Spleen (tissue), 11 donors: ENCODE measurements around the gene MAS1L. TPM values are rescaled to one million over a fixed set of nuclear protein-coding genes. Genes with fewer than 3 reads are reported as not detected.

Source experiments
- DNase-seq: peaks from one replicate; pipeline ENCODE4 v3.0.0-alpha.2; 2020
- H3K27ac ChIP-seq, 8 donors: fragments of 200-600 bp; sonication (generic) in 7 of 8; 1 replicate in 4 of 8; 2 replicates in 4 of 8; pipeline versions ENCODE4 v1.5.0 to v1.8.0; 2016 to 2021; ENCODE audit warnings: inconsistent platforms in 4 of 8, mild to moderate bottlenecking in 4 of 8, moderate library complexity in 1 of 8
- H3K27me3 ChIP-seq, 7 donors: fragments of 200-600 bp; sonication (generic) in 6 of 7; replicated peaks in 1 of 7; 1 replicate in 4 of 7; 2 replicates in 3 of 7; pipeline versions ENCODE4 v1.5.0 to v1.8.0; 2016 to 2021; ENCODE audit warnings: inconsistent platforms in 3 of 7, mild to moderate bottlenecking in 1 of 7
- H3K36me3 ChIP-seq, 6 donors: fragments of 200-600 bp; sonication (generic) in 5 of 6; 1 replicate in 4 of 6; 2 replicates in 2 of 6; pipeline versions ENCODE4 v1.5.0 to v1.8.0; 2016 to 2021; ENCODE audit warnings: inconsistent platforms in 2 of 6
- H3K4me1 ChIP-seq, 6 donors: fragments of 200-600 bp; sonication (generic) in 5 of 6; 1 replicate in 3 of 6; 2 replicates in 3 of 6; pipeline versions ENCODE4 v1.5.0 to v1.8.0; 2016 to 2021; ENCODE audit warnings: inconsistent platforms in 3 of 6
- H3K4me3 ChIP-seq, 8 donors: fragments of 200-600 bp; sonication (generic) in 7 of 8; 1 replicate in 4 of 8; 2 replicates in 4 of 8; pipeline versions ENCODE4 v1.5.0 to v1.8.0; 2016 to 2021; ENCODE audit warnings: inconsistent platforms in 4 of 8, mild to moderate bottlenecking in 4 of 8, moderate library complexity in 2 of 8
- H3K9me3 ChIP-seq, 8 donors: fragments of 200-600 bp; sonication (generic) in 7 of 8; 1 replicate in 4 of 8; 2 replicates in 4 of 8; pipeline versions ENCODE4 v1.5.0 to v1.8.0; 2016 to 2021; ENCODE audit warnings: inconsistent platforms in 4 of 8
- POLR2A ChIP-seq, 3 donors: fragments of 450-650 bp; IDR thresholded peaks; one replicate each; pipeline ENCODE4 v1.5.1; 2017; ENCODE audit warnings: antibody characterized with exemption in 3 of 3, mild to moderate bottlenecking in 1 of 3
- POLR2AphosphoS5 ChIP-seq, 3 donors: sonication (generic); formaldehyde crosslinking; IDR thresholded peaks; one replicate each; pipeline ENCODE4 v1.5.1; 2017; ENCODE audit warnings: antibody characterized with exemption in 3 of 3
- WGBS, 5 donors: extraction: QIAGEN DNeasy Blood & Tissue Kit in 3 of 5; methylation state at CpG; one replicate each; pipeline versions ENCODE4 v1.1.5 to v1.1.7; 2013 to 2018; 5-methylcytosine and 5-hydroxymethylcytosine counted together
- intact Hi-C: fragments of 100-400 bp; cut with DNase I; formaldehyde crosslinking; loops from one replicate; pipeline ENCODE4 v1.15.0; 2023; ENCODE audit warnings: low total_unique reads
- polyA plus RNA-seq, 3 donors: library from polyadenylated mRNA; stranded (reverse); fragments of 200-250 nt; gene quantifications; one replicate each; pipeline ENCODE4 v1.2.1, GENCODE V29; 2013
- total RNA-seq, 7 donors: library from RNA; depleted of rRNA in 3 of 7; stranded (reverse); fragments of >200 nt in 3 of 7; fragmentation: NEBNext Ultra II Directional in 4 of 7; extraction: Animal tissue kit (Norgen Biotek cat#: 25700) in 4 of 7; gene quantifications; one replicate each; pipeline versions ENCODE4 v1.1.0 to v1.2.1, GENCODE V29; 2016 to 2021
- TF ChIP-seq, protein P1 (sequence below), 11 experiments: fragments of 200-600 bp in 7 of 11; fragments of 450-650 bp in 4 of 11; sonication (generic) in 4 of 11; IDR thresholded peaks in 8 of 11; conservative IDR thresholded peaks in 3 of 11; 1 replicate in 7 of 11; 2 replicates in 4 of 11; pipeline versions ENCODE4 v1.4.0 to v1.8.0; 2016 to 2021; ENCODE audit warnings: antibody characterized with exemption in 11 of 11, inconsistent platforms in 4 of 11, mild to moderate bottlenecking in 1 of 11
- donor health status: healthy with polysubstance abuse.
- donor health status: DM: no; HTN: no; CAD: no; lungs with moderate emphysema.
- donor health status: DM: no; HTN: no; CAD: no.
- donor health status: Bipolar disorder and iron deficiency.
- donor health status: healthy.
- donor health status: DM: no; HTN: no; CAD: no.
- donor health status: DM: yes; HTN: yes; CAD: no.

MAS1L gene
- total and polyA plus RNA-seq, 10 donors = not detected

DNA sequence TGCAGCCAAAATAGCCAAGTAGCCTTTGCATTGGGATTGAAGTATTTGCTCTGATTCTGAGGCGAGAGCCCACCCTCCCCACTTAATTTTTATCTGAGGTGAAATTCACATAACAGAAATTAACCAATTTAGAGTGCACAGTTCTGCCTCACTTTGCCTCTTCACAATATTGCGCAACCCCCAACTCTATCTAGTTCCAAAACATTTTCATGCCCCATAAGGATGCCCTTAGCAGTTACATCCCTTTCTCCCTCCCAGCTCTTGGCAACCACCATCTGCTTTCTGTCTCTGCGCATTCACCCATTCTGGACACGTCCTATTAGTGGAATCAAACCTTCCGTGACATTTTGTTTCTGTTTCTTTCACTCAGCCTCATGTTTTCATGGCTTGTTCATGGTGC is 9.0 kb downstream of the MAS1L start:
- no peaks in the 10 kb centered on the region for H3K27me3 ChIP-seq
- H3K4me3 ChIP-seq = no peak overlapping the region
- DNase-seq = no peak
- H3K4me1 ChIP-seq = no peaks in the 10 kb centered on the region
- no peaks in the 10 kb centered on the region for H3K36me3 ChIP-seq
- peaks cover 0 to 6% (median 0%) of the 10 kb centered on the region in 8 donors for H3K9me3 ChIP-seq
- H3K27ac ChIP-seq = no peak overlapping the region
- 66 to 93% (median 84%) methylated on average over 5 of the region's 5 CpGs for WGBS, 5 donors
- TF ChIP-seq POLR2A (IDR thresholded peaks at IDR 0.05) (no peak), POLR2AphosphoS5 (IDR thresholded peaks at IDR 0.05) (no peak)
- TF ChIP-seq, protein P1, sequence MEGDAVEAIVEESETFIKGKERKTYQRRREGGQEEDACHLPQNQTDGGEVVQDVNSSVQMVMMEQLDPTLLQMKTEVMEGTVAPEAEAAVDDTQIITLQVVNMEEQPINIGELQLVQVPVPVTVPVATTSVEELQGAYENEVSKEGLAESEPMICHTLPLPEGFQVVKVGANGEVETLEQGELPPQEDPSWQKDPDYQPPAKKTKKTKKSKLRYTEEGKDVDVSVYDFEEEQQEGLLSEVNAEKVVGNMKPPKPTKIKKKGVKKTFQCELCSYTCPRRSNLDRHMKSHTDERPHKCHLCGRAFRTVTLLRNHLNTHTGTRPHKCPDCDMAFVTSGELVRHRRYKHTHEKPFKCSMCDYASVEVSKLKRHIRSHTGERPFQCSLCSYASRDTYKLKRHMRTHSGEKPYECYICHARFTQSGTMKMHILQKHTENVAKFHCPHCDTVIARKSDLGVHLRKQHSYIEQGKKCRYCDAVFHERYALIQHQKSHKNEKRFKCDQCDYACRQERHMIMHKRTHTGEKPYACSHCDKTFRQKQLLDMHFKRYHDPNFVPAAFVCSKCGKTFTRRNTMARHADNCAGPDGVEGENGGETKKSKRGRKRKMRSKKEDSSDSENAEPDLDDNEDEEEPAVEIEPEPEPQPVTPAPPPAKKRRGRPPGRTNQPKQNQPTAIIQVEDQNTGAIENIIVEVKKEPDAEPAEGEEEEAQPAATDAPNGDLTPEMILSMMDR (IDR thresholded peaks at IDR 0.05 in 8 of 11, conservative IDR thresholded peaks at IDR 0.05 in 3 of 11) = no peak
- intact Hi-C loops = no loop called here

DNA sequence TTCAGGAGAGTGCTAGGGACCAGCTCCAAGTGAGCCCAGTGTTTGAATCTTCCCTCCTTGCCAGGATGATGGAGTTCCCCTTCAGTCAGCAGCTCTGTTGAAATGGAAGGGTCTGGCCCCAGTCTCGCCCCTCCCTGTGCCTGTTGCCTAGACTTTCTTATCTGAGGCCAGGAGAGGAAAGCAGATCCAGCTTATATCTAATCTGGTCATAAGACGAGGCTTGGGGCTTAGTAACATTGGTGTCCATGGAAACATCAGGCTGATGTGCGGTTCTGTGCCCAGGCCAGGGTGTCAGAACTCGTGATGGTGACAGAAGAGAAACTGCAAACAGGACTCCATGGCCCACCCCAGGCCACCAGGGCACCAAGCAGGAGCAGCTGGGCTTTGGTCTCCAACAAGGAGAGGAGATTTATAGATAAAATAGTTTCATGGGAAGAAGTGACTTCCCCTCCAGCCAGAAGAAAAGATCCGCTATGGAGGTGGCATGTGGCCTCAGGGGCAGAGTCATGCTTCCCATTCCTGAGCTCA is 9.8 kb downstream of the MAS1L start:
- no peak for DNase-seq
- no peaks in the 10 kb centered on the region for H3K36me3 ChIP-seq
- WGBS, 5 donors = 71 to 81% (median 78%) methylated on average over 5 of the region's 5 CpGs
- H3K27ac ChIP-seq = no peak overlapping the region
- H3K27me3 ChIP-seq = no peaks in the 10 kb centered on the region
- no peak overlapping the region for H3K4me3 ChIP-seq
- no peaks in the 10 kb centered on the region for H3K4me1 ChIP-seq
- TF ChIP-seq POLR2A (IDR thresholded peaks at IDR 0.05) (no peak), POLR2AphosphoS5 (IDR thresholded peaks at IDR 0.05) (no peak)
- TF ChIP-seq, protein P1 (IDR thresholded peaks at IDR 0.05 in 8 of 11, conservative IDR thresholded peaks at IDR 0.05 in 3 of 11) = no peak
- intact Hi-C loops = no loop called here
- peaks cover 0 to 6% (median 0%) of the 10 kb centered on the region in 8 donors for H3K9me3 ChIP-seq

DNA sequence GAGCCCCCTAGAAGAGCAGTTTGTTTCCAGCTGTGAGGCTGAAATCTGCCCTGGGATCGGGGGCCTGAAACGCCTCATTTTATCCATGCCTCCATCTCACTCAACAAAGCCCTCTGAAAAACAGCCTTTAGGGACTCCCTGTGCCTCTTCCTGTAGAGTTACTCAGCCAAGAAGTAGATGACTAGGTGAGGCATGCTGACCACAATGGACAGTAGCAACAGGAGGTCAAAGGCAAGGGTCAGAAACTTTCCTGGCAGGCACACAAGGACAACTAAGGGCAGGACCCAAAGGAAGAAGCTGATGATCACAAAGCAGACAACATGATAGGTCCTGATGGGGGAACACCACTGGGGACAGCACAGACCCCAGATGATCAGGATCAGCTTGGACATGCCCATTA is 12.8 kb downstream of the MAS1L start:
- TF ChIP-seq, protein P1 (IDR thresholded peaks at IDR 0.05 in 8 of 11, conservative IDR thresholded peaks at IDR 0.05 in 3 of 11) = no peak
- TF ChIP-seq POLR2A (IDR thresholded peaks at IDR 0.05) (no peak), POLR2AphosphoS5 (IDR thresholded peaks at IDR 0.05) (no peak)
- no peaks in the 10 kb centered on the region for H3K9me3 ChIP-seq
- DNase-seq = no peak

DNA sequence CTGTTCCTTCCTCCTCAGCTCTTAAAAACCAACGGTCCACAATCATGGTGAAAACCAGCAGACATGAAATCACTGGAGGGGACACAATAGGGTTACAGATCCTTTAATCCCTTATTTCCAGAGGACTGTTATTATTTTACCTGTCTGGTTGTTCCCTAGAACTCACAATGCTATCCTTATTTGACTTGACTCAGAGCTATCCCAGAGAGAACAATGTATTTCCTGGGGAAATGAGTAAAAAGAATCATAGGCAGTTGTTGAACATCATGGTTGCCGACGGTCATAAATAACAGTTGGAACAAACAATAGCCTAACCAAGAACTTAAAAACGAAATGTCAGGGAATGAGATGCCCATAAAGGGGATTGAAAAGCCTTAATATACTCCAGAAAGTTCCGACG is 21.5 kb downstream of the MAS1L start:
- WGBS, 5 donors = 29 to 46% (median 44%) methylated on average over 6 of the region's 6 CpGs
- Histone ChIP-seq H3K27ac (no peak overlapping the region), H3K27me3 (peaks cover 0 to 11% (median 0%) of the 10 kb centered on the region in 7 donors), H3K4me1 (no peaks in the 10 kb centered on the region), H3K36me3 (no peaks in the 10 kb centered on the region), H3K9me3 (no peaks in the 10 kb centered on the region), H3K4me3 (no peak overlapping the region)
- DNase-seq = no peak
- intact Hi-C loops = no loop called here
- TF ChIP-seq, protein P1 (IDR thresholded peaks at IDR 0.05 in 8 of 11, conservative IDR thresholded peaks at IDR 0.05 in 3 of 11) = no peak
- TF ChIP-seq POLR2AphosphoS5 (IDR thresholded peaks at IDR 0.05) = no peak
- TF ChIP-seq POLR2A (IDR thresholded peaks at IDR 0.05) = no peak

More for the DNA sequence above, 12.8 kb downstream of the MAS1L start:
- WGBS, 5 donors = 60 to 96% (median 91%) methylated on average over 2 of the region's 2 CpGs
- H3K36me3 ChIP-seq = no peaks in the 10 kb centered on the region
- no peaks in the 10 kb centered on the region for H3K4me1 ChIP-seq
- no peaks in the 10 kb centered on the region for H3K27me3 ChIP-seq
- no peak overlapping the region for H3K4me3 ChIP-seq
- H3K27ac ChIP-seq = no peak overlapping the region
- intact Hi-C loops = no loop called here
